Measurements from ENCODE around the gene SAMHD1.

DNA sequence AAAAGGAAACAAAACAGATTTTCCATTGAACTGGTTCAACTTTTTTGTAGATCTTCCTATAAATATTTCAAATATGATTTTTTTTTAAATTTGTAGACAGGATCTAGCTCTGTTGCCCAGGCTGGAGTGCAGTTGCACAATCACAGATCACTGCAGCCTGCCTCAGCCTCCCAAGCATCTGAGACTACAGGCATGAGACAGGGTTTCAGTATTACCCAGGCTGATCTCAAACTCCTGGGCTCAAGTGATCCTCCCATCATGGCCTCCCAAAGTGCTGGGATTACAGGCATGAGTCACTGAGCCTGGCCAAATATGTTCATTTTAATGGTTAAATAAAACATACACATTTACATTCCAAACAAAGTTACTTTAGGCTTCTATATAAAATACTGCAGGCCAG is 33.6 kb downstream of the SAMHD1 start:
- TF ChIP-seq ZNF146 (CRISPR knock-in tag; IDR thresholded peaks at IDR 0.05; ENCODE audit: unreplicated experiment) = no peak
- no peak for TF ChIP-seq EZH2 (IDR thresholded peaks at IDR 0.05; ENCODE audit: borderline replicate concordance, low read depth, low read length)
- TF ChIP-seq ARNT (IDR thresholded peaks at IDR 0.05) = no peak
- TF ChIP-seq, protein P1, sequence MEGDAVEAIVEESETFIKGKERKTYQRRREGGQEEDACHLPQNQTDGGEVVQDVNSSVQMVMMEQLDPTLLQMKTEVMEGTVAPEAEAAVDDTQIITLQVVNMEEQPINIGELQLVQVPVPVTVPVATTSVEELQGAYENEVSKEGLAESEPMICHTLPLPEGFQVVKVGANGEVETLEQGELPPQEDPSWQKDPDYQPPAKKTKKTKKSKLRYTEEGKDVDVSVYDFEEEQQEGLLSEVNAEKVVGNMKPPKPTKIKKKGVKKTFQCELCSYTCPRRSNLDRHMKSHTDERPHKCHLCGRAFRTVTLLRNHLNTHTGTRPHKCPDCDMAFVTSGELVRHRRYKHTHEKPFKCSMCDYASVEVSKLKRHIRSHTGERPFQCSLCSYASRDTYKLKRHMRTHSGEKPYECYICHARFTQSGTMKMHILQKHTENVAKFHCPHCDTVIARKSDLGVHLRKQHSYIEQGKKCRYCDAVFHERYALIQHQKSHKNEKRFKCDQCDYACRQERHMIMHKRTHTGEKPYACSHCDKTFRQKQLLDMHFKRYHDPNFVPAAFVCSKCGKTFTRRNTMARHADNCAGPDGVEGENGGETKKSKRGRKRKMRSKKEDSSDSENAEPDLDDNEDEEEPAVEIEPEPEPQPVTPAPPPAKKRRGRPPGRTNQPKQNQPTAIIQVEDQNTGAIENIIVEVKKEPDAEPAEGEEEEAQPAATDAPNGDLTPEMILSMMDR (IDR thresholded peaks at IDR 0.05 in 2 of 3, conservative IDR thresholded peaks at IDR 0.05 in 1 of 3; ENCODE audit: insufficient read depth in 2 of 3, low read depth in 1 of 3, low read length in 3 of 3) = no peak

Data from K562 (cell line).